ENCODE data around the gene COL5A1.
"Not testable (repeated sequence)": the region's sequence is repeated elsewhere in the genome, so short reads cannot be mapped to it uniquely, and the experiment has no call there.

COL5A1 gene

GRCh38 chr9:134658378-134658955 is 16.9 kb downstream of the COL5A1 start:
- DNase-seq: no peak

DNA sequence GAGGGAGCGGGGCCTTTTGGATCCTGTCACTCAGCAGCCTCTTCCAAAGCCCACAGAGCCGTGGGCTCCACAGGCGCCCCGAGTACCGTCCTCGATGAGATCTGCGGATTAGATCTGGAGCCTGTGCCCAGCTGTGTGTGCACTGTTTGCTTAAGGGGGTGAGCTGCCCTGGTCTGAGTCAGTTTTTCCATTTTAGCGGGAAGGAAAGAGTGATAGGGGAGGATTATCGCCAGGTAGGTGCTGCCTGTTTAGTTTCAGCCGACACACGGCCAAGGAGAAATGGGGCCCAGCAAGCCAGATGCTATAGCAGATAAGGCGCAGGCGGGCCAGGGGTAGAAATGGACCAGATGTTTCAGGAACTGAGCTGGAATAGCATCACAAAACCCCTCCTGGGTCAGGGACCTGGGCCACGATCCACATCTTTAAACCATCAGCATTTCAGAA is 18.1 kb downstream of the COL5A1 start:
- no peak for DNase-seq

DNA sequence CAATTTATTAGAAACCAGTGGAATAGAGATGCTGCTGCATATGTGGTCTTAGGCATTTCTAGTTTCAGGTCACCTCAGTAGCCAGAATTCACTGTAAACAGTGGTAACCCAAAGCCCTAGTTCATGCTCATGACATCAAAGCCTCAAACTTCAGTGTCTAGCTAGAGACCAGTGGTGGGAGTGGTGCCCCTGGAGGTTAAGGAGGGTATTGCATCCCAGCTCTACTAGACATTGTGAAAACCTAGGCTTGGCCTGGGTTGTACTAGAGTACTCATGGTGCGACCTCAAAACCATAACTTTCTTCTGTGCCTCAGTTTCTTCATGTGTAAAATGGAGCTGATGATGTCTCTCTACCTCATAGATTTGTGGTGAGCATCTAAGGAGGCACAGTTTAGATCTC is 18.8 kb downstream of the COL5A1 start:
- no peak for DNase-seq

DNA sequence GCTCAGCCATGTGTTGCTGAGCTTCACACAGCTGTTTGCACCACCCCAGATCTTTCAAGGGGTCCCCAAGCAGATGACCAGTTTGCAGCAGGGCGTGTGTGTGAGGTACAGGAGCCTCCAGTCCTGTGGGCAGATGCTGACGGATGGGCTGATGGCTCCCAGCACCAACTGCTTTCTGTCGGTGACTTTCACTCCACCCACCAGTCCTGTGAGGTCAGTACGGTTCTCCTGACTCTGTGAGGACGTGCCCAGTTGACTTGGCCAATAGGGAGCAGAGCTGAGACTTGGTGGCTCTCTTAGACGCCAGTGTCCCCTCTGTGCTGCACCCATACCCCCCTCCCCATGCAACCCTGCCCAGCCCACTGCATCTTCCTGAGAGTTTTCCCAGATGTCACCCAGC is 19.7 kb downstream of the COL5A1 start:
- DNase-seq: no peak

DNA sequence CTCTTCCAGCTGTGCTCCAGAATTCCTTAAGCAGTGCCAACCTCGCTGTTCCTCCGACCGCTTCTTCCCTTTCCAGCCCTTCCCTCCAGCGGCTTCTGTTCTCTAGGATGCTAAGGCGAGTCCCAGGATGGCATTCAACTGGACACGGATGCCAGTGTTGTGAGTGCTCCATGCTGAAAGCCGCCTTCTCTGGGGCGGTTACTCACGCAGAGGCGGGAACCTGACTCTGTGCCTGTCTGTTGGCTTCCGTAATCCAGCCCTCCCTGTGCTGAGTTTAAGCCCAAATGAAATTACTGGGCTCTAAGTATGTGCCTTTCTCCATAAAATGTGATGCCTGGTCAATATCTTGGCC is 20.2 kb downstream of the COL5A1 start:
- no peak for DNase-seq

- no peak for DNase-seq
Measured at GRCh38 chr9:134662143-134662876, 20.7 kb downstream of the COL5A1 start.

- DNase-seq: no peak
Measured at GRCh38 chr9:134663084-134663483, 21.5 kb downstream of the COL5A1 start.

- DNase-seq: no peak
Measured at GRCh38 chr9:134663753-134664415, 22.3 kb downstream of the COL5A1 start.

DNA sequence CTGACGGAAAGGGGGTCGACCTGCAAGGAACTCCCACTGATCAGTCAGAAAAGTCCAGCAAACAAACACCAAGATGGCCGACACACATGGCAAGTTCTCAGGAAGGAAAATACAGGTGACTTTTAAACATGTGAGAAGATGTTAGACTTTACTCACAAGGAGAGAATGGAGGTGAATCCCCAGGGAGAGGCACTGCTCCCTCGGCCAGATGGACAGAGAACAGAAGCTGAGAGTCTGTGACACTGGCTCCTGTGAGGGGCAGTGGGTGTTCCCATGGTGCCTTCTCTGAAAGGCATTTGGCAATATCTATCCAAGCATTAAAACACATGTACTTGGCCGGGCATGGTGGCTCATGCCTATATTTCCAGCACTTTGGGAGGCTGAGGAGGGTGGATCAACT is 22.8 kb downstream of the COL5A1 start:
- DNase-seq: no peak

DNA sequence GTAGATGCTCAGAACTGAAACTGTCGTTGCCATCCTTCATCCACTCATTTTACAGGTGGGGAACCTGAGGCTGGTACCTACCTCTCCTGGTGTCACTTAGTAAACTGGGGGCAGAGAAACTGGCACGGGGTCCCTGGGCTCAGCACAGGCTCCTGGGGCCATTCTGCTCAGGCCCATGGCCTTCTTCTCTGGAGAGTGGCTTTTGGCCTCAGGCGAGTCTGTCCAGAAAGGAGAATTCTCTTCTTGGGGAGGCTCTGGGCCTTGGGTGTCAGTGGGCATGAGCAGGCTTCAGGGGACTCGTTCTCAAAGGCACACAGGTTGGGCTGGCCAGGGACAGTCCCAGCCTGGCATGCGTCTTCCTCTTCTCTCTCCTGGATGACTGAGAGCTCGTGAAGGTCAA is 24.6 kb downstream of the COL5A1 start:
- DNase-seq: no peak

- no peak for DNase-seq
Measured at GRCh38 chr9:134666831-134667230, 25.2 kb downstream of the COL5A1 start.

GRCh38 chr9:134668977-134669376 is 27.4 kb downstream of the COL5A1 start:
- not testable (repeated sequence) for DNase-seq

- no peak for DNase-seq
Measured at GRCh38 chr9:134669399-134669955, 27.9 kb downstream of the COL5A1 start.

DNA sequence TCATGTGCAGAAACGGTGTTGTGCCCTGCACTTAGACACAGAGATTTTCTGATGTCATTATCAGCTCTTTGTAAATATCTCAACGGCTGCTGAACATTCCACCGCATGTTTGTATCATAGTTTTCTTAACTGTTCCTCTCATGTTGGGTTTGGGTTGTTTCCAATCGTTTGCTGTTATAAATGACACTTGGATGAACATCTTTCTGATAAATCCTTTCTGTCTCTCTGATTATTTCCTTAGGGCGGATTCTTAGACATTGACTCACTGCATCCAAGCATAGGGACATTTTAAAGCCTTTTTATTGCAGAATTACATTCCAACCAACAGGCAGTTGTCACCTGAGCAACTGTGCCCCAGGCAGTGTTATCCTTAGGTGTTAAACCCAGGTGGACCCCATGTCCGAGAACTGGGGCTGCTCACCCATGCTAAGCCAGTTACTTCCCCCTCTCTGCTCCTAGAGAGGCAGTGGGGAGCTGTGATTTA is 28.5 kb downstream of the COL5A1 start:
- no peak for DNase-seq

- DNase-seq: no peak
Measured at GRCh38 chr9:134670851-134671281, 29.3 kb downstream of the COL5A1 start.

GRCh38 chr9:134671341-134672113 is 29.9 kb downstream of the COL5A1 start:
- no peak for DNase-seq

DNA sequence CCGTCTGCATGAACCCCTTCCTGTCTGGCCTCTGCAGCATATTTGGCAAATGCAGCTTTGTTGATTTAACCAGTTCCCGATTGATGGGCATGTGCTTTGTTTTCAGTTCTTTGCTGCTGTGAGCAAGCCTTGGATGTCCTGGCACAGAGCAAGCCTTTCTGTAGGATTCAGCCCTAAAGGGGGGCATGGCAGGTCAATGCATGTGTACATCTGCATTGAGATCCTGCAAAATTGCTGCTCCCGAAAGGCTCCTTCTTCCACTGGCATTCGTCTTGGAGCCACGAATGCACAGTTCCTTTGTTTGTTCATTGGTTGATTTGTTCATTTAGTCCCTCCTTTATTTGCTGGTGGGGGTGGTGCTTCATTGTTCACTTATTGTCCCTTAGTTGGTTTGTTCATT is 34.8 kb downstream of the COL5A1 start:
- DNase-seq: no peak

GRCh38 chr9:134676886-134677285 is 35.3 kb downstream of the COL5A1 start:
- DNase-seq: no peak

DNA sequence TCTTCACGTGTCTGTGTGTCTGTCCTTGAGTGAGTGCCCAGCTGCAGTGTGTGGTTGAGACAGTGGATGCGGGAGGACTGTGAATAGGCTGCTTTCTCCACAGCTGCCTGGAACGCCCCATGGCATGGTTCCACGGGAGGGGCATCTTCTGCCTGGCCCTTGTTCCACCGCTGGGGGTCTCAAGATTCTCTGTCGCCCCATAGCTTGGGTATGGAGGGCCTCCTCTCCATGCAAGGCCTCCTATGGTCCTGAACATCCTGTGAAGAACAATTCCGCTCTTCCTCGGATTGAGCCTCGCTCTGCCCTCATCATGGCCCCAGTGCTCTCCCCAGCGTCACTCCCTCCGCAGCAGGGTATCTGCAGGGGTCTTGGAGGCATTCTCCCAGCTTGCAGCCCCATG is 36.1 kb downstream of the COL5A1 start:
- DNase-seq: no peak

- no peak for DNase-seq
Measured at GRCh38 chr9:134678206-134678605, 36.6 kb downstream of the COL5A1 start.

DNA sequence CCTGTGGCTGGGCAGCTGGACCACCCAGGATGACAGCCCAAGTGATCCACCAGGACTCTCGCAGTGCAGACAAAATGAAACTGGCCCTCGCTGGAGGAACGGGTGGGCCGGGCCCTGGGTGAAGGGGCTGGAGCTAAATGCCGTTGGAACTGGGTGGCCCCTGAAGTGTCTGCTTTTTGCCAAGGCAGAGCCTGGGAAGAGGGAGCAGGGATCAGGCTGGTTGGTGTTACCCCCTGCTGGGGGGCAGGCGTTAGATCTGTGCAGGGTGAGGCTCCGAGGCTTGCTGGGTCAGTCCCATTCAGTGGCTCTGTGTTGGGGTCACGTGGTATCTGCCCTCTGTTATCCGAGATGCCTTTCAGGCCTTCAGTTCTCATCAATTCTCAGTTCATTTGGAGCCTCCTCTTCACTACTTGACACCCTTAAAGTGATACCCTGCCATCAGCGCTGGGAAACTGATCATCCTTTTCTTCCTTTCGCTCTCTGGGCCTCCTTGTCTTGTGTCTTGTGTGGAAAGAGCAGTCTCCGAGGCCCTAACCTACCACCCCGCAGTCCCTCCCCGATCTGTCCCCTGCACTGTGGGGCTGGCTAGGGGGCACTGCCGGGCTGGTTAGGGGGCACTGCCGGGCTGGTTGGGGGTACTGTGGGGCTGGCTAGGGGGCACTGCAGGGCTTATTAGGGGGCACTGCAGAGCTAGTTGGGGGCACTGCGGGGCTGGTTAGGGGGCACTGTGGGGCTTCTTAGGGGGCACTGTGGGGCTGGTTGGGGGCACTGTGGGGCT is 37.3 kb downstream of the COL5A1 start:
- DNase-seq: no peak
